Measurements from ENCODE around the gene CRHR2.
"Not testable (repeated sequence)": the region's sequence is repeated elsewhere in the genome, so short reads cannot be mapped to it uniquely, and the experiment has no call there.

The CRHR2 gene

DNA sequence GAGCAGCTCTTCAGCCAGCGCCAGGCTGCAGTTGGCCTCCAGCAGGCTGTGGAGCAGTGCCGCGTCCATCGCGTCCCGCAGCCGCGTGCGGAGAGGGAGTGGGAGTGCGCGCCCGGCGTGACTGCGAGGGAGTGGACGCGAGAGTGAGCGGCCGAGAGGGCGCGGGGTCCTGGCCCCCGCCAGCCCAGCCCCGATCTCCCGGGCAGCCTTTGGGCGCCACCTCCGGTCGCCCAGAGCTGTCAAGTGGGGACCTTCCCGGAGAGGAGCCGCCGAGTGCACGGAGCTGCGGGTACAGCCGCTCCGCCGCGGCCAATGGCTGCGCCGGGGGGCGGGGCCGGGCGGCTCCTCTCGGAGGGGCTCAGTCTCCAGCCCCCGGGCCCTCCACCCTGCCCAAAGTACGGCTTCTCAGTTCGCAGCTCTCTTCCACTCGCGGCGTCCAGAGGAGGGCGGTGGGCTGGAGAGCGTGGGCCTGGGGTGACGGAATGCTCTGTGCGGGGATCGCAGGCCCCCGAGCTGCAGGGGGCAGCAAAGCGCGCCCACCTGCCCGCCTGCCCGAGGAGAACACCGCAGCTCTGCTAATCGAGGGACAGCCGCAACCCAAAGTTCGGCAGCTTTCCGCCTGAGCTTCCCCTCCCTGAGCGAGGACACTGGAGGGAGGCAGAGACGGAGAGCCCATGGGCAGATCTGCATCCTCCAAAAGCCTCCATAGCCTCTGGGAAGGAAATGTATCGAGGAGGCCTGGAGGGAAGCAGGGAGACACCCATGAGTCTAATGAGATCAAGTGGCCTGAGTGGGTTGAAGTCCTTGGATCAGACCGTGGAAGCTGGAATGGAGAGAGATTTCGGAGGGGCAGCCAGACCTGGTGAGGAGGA lies at the start of gene CRHR2:
Gene CRHR2, minus strand, starts transcription at position 245 of the 872 bp plus-strand sequence. Its CDS starts 176 bp downstream, at position 69.
- peak; percentile 5 to 21 for DNase-seq (ENCODE audit: low read depth in 2 of 2)

- no peak for DNase-seq (ENCODE audit: low read depth in 2 of 2)
Observed at GRCh38 chr7:30731581-30731980, 49.3 kb upstream of the CRHR2 start.

DNA sequence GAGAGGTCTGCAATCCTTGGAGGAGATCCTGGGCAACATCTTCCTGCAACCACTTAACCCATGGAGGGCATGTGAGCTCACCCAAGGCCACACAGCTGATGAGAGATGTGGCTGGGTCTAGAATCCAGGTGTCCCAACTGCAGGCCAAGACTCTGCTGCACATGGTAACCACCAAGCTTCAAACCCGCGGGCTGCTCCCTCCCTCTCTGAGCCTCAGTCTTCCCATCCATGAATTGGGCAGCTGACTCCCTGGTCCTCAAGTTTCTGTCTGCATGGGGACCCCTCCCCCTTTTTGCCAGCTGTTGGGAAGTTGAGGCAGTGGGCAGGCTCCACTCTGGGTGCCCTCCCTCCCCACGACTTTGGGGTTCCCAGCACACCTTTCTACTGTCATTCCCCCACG lies 48.7 kb upstream of the CRHR2 start:
- DNase-seq (ENCODE audit: low read depth in 2 of 2) = no peak

DNA sequence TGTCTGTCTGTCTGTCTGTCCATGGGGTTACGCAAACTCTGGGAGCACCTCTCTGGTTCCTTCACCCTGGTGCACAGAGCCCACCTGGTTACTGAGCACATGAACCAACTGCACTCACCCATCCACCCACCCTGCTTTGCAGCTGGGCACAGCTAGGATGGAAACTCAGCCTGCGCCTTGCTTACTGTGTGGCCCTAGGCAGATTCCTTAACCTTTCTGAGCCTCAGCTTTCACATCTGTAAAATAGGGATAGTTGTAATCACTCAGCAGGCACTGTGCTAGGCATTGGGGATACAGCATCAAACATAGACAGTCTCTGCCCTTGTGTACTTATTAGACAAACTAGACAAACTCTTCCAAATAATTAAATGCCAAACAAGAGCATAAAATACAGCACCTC lies 47.8 kb upstream of the CRHR2 start:
- no peak for DNase-seq (ENCODE audit: low read depth in 2 of 2)

DNA sequence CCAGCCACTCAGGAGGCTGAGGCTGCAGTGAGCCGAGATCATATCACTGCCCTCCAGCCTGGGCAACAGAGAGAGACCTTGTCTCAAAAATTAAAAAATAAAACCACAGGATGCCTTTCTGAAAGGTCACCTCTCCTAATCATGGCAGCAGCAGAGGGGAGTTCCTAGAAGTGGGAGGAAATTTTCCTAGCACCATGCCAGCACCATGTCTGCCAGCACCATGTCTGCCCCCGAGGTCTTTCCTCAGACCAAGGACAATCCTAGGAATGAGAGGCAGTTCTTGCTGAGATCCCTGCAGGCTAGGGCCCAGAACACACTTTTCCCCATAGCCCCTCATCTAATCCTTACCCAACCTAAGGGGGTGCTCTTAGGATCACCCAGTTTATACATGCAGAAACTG lies 47.4 kb upstream of the CRHR2 start:
- no peak for DNase-seq (ENCODE audit: low read depth in 2 of 2)

- DNase-seq (ENCODE audit: low read depth in 2 of 2) = no peak
Observed at GRCh38 chr7:30728591-30729100, 46.4 kb upstream of the CRHR2 start.

GRCh38 chr7:30727061-30727945 lies 45.0 kb upstream of the CRHR2 start:
- no peak for DNase-seq (ENCODE audit: low read depth in 2 of 2)

DNA sequence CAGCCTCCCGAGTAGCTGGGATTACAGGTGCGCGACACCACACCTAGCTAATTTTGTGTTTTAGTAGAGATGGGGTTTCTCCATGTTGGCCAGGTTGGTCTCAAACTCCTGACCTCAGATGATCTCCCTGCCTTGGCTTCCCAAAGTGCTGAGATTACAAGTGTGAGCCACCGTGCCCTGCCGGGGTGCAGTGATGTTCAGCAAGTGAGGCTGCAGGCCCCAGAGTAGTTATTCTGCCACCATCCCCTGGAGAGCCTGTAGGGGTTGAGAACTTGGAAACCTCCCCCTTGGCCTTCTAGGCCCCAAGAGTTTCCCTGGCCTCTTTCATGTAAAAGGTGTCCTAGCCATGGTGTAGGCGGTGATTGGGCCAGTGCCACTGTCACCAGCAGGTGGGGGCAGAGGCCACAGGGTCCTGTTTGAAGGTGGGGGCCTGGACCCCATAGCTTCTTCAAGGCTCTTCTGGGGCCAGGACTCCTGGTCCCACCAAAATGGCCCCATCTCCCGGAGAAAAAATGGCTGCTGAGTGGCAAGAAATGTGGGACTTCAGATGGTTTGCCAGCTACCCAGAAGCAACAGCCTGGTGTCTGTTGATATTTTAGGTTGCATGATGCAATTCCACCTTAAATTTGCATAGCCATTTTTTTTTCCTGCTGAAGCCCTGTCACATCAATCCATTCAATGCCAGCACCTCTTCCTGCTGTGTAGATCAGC lies 44.2 kb upstream of the CRHR2 start:
- DNase-seq (ENCODE audit: low read depth in 2 of 2) = no peak

DNA sequence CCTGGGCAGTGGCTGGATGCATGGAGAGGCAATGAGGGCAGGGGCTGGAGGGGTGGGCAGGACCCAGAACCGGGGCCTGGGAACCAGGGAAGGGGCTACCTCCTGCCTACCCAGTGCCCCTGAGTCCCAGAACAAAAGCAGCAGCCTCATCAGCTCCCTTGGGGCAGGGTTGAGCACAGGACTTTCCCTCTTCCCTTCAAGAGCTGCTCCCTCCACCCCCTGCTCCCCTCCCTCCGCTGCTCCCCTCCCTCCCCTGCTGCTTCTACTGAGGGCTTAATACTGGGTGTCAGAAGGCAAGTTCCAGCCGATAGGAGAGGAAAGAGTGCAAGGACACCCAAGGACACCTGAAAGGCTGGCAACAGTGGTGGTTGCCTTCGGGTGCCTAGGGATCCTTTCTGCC lies 41.5 kb upstream of the CRHR2 start:
- no peak for DNase-seq (ENCODE audit: low read depth in 2 of 2)

GRCh38 chr7:30722671-30723070 lies 40.4 kb upstream of the CRHR2 start:
- DNase-seq (ENCODE audit: low read depth in 2 of 2) = no peak

DNA sequence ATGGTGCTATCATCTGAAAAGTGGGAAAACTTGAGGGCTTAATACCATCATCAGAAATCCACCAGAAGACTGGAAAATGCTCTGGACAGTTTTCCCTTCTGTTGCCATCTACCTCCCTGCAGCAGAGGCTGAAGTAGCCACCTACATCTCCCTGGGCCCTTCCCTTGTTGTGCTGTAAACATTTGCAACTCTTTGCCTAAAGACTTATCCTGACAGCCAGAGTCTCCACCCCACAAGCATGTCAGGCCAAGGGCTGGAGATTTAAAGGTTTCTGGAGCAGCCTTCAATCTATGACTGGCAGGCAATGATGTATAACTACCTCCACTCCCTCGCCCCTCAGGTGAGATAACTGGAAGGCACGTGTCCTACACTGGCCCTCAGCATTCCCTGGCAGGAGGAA lies 39.9 kb upstream of the CRHR2 start:
- DNase-seq (ENCODE audit: low read depth in 2 of 2) = no peak

DNA sequence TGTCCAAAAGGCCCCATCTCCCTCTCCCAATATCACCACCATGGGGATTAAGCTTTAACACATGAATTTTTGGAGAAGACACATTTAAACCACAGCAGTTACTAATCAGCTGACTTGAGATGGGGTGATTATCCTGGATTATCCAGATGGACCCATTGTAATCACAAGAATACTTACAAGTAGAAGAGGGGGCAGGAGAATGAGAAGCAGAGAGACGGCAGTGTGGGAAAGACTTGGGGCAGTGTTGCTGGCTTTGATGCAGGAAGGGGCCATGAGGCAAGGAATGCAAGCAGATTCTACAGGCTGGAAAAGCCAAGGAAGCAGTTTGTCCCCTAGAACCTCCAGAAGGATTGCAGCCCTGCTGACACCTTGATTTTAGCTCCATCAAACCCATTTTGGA lies 39.0 kb upstream of the CRHR2 start:
- no peak for DNase-seq (ENCODE audit: low read depth in 2 of 2)

GRCh38 chr7:30719434-30719833 lies 37.2 kb upstream of the CRHR2 start:
- DNase-seq (ENCODE audit: low read depth in 2 of 2) = not testable (repeated sequence)

- no peak for DNase-seq (ENCODE audit: low read depth in 2 of 2)
Observed at GRCh38 chr7:30717181-30717580, 34.9 kb upstream of the CRHR2 start.

DNA sequence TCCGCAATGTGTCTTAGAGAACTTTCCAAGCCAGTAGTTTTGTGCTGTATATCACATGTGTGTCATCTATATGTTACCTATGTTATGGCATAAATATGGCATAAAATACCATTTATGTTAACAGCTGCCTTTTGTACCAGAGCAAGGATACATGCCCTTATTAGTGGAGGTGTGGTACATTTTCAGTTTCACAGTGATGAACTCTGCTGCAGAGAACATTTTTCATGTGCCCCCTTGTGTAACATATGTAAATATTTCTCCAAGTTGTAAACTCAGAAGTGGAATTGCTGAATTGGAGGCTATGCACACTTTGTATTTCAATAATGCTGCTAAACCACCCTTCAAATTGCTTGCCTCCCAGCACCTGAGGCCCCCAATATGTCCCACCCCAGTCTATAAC lies 31.9 kb upstream of the CRHR2 start:
- no peak for DNase-seq (ENCODE audit: low read depth in 2 of 2)

DNA sequence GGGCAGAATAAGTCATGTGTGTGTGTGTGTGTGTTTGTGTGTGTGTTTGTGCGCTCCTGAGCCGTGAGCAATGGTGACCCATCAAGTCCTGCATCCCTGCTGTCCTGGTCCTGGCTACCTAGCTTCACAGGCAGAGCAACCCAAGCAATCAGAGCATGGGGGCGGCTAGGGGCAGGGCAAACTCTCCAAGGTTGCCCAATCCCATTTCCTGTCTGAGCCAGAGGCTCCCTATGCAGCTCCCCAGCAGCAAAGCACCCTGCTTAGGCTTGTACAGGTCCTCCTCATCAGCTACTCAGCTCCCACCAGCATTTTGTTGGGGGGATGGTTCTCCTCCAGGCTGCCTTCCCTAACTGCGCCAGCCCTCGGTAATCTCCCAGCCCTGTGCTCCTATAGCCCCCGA lies 31.1 kb upstream of the CRHR2 start:
- DNase-seq (ENCODE audit: low read depth in 2 of 2) = no peak

GRCh38 chr7:30710669-30711068 lies 28.4 kb upstream of the CRHR2 start:
- DNase-seq (ENCODE audit: low read depth in 2 of 2) = no peak

DNA sequence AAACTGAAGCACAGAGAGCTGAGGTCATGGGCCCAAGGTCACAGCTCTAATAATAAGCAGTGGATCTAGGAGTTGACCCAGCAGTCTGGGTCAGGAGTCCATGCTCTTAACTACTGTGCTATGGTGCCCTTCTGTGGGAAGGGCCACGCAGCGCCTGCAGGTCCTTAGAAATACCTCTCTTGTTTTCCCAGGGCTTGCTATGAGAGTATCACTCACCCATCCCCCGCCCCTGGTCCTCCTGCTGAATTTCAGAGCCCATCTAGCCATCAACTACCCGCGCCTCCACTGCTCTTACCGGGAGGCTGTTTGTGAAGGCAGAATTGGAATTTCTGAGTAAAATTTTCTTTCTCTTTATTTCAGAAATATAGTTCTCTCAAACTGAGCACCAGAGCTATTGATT lies 27.3 kb upstream of the CRHR2 start:
- no peak for DNase-seq (ENCODE audit: low read depth in 2 of 2)

- no peak for DNase-seq (ENCODE audit: low read depth in 2 of 2)
Observed at GRCh38 chr7:30708983-30709382, 26.7 kb upstream of the CRHR2 start.

DNA sequence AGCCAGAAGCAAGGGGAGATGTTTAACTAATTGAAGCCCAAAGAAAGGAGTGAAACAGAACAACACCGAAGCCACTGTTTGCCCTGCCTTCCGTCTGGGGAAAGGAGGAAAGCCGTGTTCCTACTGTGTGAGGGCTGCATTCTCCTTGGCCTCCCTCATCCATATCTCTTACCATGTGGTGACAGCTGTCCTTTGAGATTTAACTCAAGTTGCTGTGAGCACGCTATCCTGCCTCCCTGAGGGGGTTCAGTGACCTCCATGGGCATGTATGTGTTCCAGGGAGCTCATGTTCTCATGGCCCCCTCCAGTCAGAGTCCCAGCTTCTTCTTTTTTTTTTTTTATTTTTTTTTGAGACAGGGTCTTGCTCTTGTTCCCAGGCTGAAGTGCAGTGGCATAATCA lies 26.2 kb upstream of the CRHR2 start:
- no peak for DNase-seq (ENCODE audit: low read depth in 2 of 2)

DNA sequence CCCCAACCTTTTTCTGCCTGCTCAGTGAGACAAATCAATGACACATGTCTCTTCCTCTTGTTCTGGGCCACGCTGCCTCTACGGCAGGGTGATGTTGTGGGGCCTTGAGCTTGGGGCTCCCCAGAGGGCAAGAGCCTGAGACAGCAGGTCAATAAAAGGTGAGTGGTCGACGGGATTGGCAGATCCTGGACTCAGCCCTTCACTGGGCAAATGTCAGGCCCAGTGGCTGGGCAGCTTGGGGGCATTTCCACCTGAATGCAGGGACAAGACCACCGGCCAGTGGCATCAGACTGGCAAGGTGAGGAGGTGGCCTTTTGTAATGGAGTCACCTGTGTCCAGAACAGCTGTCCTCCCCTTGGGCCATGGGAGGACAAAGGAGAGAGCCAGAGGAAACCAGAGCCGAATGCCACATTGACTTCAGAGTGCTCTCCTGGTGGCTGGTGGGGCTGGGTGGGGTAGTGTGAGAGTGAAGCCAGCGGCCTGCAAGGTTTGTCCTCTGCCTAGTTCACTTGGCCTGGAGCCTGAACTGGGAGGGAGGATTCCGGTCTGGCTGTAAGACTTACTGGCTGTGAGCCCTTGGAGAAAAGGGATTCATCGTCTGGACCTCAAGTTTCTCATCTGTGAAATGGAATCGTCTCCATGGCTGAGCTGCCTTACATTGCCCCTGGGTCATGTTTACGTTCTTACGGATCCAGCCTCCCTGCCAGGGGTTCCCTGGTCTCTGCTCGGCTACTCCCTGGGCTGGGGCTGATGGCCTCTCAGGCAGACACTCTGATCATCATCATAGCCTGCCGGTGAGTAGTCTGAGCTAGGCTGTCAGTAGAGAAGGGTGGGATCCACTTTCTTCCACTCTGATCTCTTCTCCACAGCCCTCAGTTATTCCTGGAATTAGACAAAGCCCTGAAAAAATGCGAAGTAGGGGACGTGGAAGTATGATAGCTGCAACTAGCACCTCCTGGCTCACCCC lies 25.4 kb upstream of the CRHR2 start:
- no peak for DNase-seq (ENCODE audit: low read depth in 2 of 2)

Measured in stimulated activated CD4-positive, alpha-beta T cell treated with anti-CD3 and anti-CD28 coated beads, Interleukin-1b, Interleukin-23, amount 100 ng/mL, for 4 hours (primary cell).